OCI-LY1 (cell line): ENCODE results near the gene TBL2.
A peak's percentile ranks its signal among the peaks of the same experiment; 100 is the strongest.

ENCODE experiments used
- H2AFZ ChIP-seq: fragments of 200-600 bp; sonication (generic), shearing (Covaris generic); 2 replicates; pipeline ENCODE4 v1.6.0; 2014; ENCODE audit warnings: antibody characterized with exemption, mild to moderate bottlenecking, low read length
- H3F3A ChIP-seq: fragments of 200-600 bp; sonication (generic), shearing (Covaris generic); 2 replicates; pipeline ENCODE4 v1.6.0; 2014; ENCODE audit warnings: mild to moderate bottlenecking, antibody characterized with exemption, low read length, moderate library complexity; ENCODE audit not compliant: insufficient read depth
- H3K27ac ChIP-seq: fragments of 200-600 bp; sonication (generic); 2 replicates; pipeline ENCODE4 v1.5.1; 2014; ENCODE audit warnings: low read length, mixed run types, mild to moderate bottlenecking, low read depth; ENCODE audit not compliant: poor library complexity, severe bottlenecking
- H3K27me3 ChIP-seq: fragments of 200-600 bp; sonication (generic); 2 replicates; pipeline ENCODE4 v1.6.0; 2014; ENCODE audit warnings: antibody characterized with exemption, mild to moderate bottlenecking, low read length, moderate library complexity; ENCODE audit not compliant: insufficient read depth
- H3K36me3 ChIP-seq: fragments of 200-600 bp; sonication (generic); 2 replicates; pipeline ENCODE4 v1.6.1; 2014; ENCODE audit warnings: mild to moderate bottlenecking, antibody characterized with exemption, low read length, moderate library complexity, mixed read lengths; ENCODE audit not compliant: insufficient read depth
- H3K4me1 ChIP-seq: fragments of 200-600 bp; sonication (generic); 2 replicates; pipeline ENCODE4 v1.5.1; 2014; ENCODE audit warnings: mild to moderate bottlenecking, low read length, moderate library complexity; ENCODE audit not compliant: insufficient read depth, severe bottlenecking
- H3K4me2 ChIP-seq: fragments of 200-600 bp; sonication (generic), shearing (Covaris generic); 2 replicates; pipeline ENCODE4 v1.6.1; 2014; ENCODE audit warnings: low read length
- H3K4me3 ChIP-seq: fragments of 200-600 bp; sonication (generic); 2 replicates; pipeline ENCODE4 v1.5.1; 2014; ENCODE audit warnings: low read length, low read depth, mild to moderate bottlenecking, mixed read lengths; ENCODE audit not compliant: poor library complexity, severe bottlenecking
- H3K79me2 ChIP-seq: fragments of 200-600 bp; shearing (Covaris generic); 2 replicates; pipeline ENCODE4 v1.6.1; 2016; ENCODE audit warnings: mixed run types, low read length, mixed read lengths; ENCODE audit not compliant: insufficient read depth
- H3K9ac ChIP-seq: fragments of 200-600 bp; sonication (generic), shearing (Covaris generic); 2 replicates; pipeline ENCODE4 v1.6.1; 2014; ENCODE audit warnings: mild to moderate bottlenecking, low read length, mixed read lengths
- H3K9me2 ChIP-seq: fragments of 200-600 bp; sonication (generic), shearing (Covaris generic); 2 replicates; pipeline ENCODE4 v1.6.1; 2014; ENCODE audit warnings: low read depth, mild to moderate bottlenecking, low read length, mixed read lengths
- H3K9me3 ChIP-seq: fragments of 200-600 bp; shearing (Covaris generic); 2 replicates; pipeline ENCODE4 v1.6.1; 2014; ENCODE audit warnings: low read length, mixed read lengths
- H4K20me1 ChIP-seq: fragments of 200-600 bp; sonication (generic), shearing (Covaris generic); 2 replicates; pipeline ENCODE4 v1.6.0; 2016; ENCODE audit warnings: mild to moderate bottlenecking, low read length; ENCODE audit not compliant: insufficient read depth
- CTCF ChIP-seq: fragments of 200-600 bp; sonication (generic), shearing (Covaris generic); IDR thresholded peaks from 2 replicates; pipeline ENCODE4 v1.5.1; 2017; ENCODE audit warnings: mild to moderate bottlenecking, antibody characterized with exemption, low read length, moderate library complexity, mixed read lengths
- EZH2 ChIP-seq: fragments of 200-600 bp; sonication (generic), shearing (Covaris generic); IDR thresholded peaks from 2 replicates; pipeline ENCODE4 v1.8.0; 2017; ENCODE audit warnings: borderline replicate concordance, mixed run types, mild to moderate bottlenecking, antibody characterized with exemption, low read length, moderate library complexity, mixed read lengths

The TBL2 gene

GRCh38 chr7:73596191-73597065, 18.0 kb upstream of the TBL2 start:
- Histone ChIP-seq H3K27me3 (peaks cover 14% of the 10 kb centered on the region), H3K4me1 (no peaks in the 10 kb centered on the region)

GRCh38 chr7:73595358-73595757, 17.0 kb upstream of the TBL2 start:
- Histone ChIP-seq H3F3A (no peaks in the 10 kb centered on the region), H3K9me3 (no peaks in the 10 kb centered on the region), H3K9ac (no peak overlapping the region), H3K4me2 (no peak overlapping the region), H2AFZ (no peak overlapping the region), H3K27ac (no peak overlapping the region), H3K4me3 (no peak overlapping the region), H3K9me2 (no peaks in the 10 kb centered on the region), H3K36me3 (no peaks in the 10 kb centered on the region), H3K79me2 (no peaks in the 10 kb centered on the region), H3K27me3 (peaks cover 14% of the 10 kb centered on the region), H4K20me1 (no peaks in the 10 kb centered on the region), H3K4me1 (no peaks in the 10 kb centered on the region)
- TF ChIP-seq EZH2, result no peak
- TF ChIP-seq CTCF, result no peak

More at GRCh38 chr7:73596191-73597065, 18.0 kb upstream of the TBL2 start:
- Histone ChIP-seq H3K9ac (no peak overlapping the region), H3K36me3 (no peaks in the 10 kb centered on the region), H3K4me2 (no peak overlapping the region), H3K27ac (no peak overlapping the region), H3K9me2 (no peaks in the 10 kb centered on the region), H3K79me2 (no peaks in the 10 kb centered on the region), H3F3A (no peaks in the 10 kb centered on the region), H4K20me1 (no peaks in the 10 kb centered on the region), H3K9me3 (no peaks in the 10 kb centered on the region), H3K4me3 (no peak overlapping the region), H2AFZ (no peak overlapping the region)
- TF ChIP-seq EZH2 (no peak), CTCF (no peak)

GRCh38 chr7:73593207-73594045, 15.0 kb upstream of the TBL2 start:
- Histone ChIP-seq H3K9me3 (no peaks in the 10 kb centered on the region), H3K79me2 (no peaks in the 10 kb centered on the region), H3K9ac (no peak overlapping the region), H3K4me2 (no peak overlapping the region), H3K4me1 (no peaks in the 10 kb centered on the region), H3K9me2 (no peaks in the 10 kb centered on the region), H3K27me3 (peaks cover 13% of the 10 kb centered on the region), H4K20me1 (no peaks in the 10 kb centered on the region), H3K27ac (no peak overlapping the region), H3K4me3 (no peak overlapping the region), H3F3A (no peaks in the 10 kb centered on the region), H3K36me3 (no peaks in the 10 kb centered on the region), H2AFZ (no peak overlapping the region)
- TF ChIP-seq CTCF (peak; percentile 29; the same call in 1 of the 2 replicates), EZH2 (no peak)
